Hepatocyte (in vitro differentiated cells): ENCODE results near the gene CCL1. TPM values are rescaled to one million over a fixed set of nuclear protein-coding genes. Genes with fewer than 3 reads are reported as not detected.

Source experiments
- DNase-seq: peaks from one replicate; pipeline ENCODE4 v3.0.0-alpha.2; 2016; ENCODE audit warnings: low spot score
- H2AFZ ChIP-seq: fragments of 200-600 bp; sonication (generic); 2 replicates; pipeline ENCODE4 v1.6.0; 2016; ENCODE audit warnings: antibody characterized with exemption, mild to moderate bottlenecking
- H3K27ac ChIP-seq: fragments of 200-600 bp; sonication (generic); 2 replicates; pipeline ENCODE4 v1.5.1; 2016; ENCODE audit warnings: mild to moderate bottlenecking
- H3K27me3 ChIP-seq: fragments of 200-600 bp; sonication (generic); 2 replicates; pipeline ENCODE4 v1.6.1; 2016
- H3K36me3 ChIP-seq: fragments of 200-600 bp; sonication (generic); replicated peaks from 2 replicates; pipeline ENCODE4 v1.5.1; 2016; ENCODE audit warnings: low read depth; ENCODE audit not compliant: insufficient read depth
- H3K4me1 ChIP-seq: fragments of 200-600 bp; sonication (generic); 2 replicates; pipeline ENCODE4 v1.5.1; 2016; ENCODE audit warnings: mild to moderate bottlenecking, moderate library complexity; ENCODE audit not compliant: insufficient read depth
- H3K4me2 ChIP-seq: fragments of 200-600 bp; sonication (generic); 2 replicates; pipeline ENCODE4 v1.6.0; 2016
- H3K4me3 ChIP-seq: fragments of 200-600 bp; sonication (generic); 2 replicates; pipeline ENCODE4 v1.5.1; 2016; ENCODE audit warnings: mild to moderate bottlenecking
- H3K79me2 ChIP-seq: fragments of 200-600 bp; sonication (generic); 2 replicates; pipeline ENCODE4 v1.6.0; 2017; ENCODE audit warnings: mild to moderate bottlenecking
- H3K9me2 ChIP-seq: fragments of 200-600 bp; sonication (generic); replicated peaks from 2 replicates; pipeline ENCODE4 v1.6.0; 2017; ENCODE audit warnings: mild to moderate bottlenecking; ENCODE audit not compliant: insufficient read depth
- H3K9me3 ChIP-seq: fragments of 200-600 bp; sonication (generic); 2 replicates; pipeline ENCODE4 v1.5.1; 2016; ENCODE audit warnings: low read depth, mild to moderate bottlenecking
- H4K20me1 ChIP-seq: fragments of 200-600 bp; sonication (generic); 2 replicates; pipeline ENCODE4 v1.6.0; 2016; ENCODE audit warnings: mild to moderate bottlenecking; ENCODE audit not compliant: insufficient read depth, poor library complexity, severe bottlenecking
- EZH2 ChIP-seq: fragments of 200-600 bp; sonication (generic); IDR thresholded peaks from 2 replicates; pipeline ENCODE4 v1.6.1; 2016; ENCODE audit warnings: antibody characterized with exemption, mild to moderate bottlenecking, borderline replicate concordance
- EZH2phosphoT487 ChIP-seq: fragments of 200-600 bp; sonication (generic); IDR thresholded peaks from one replicate; pipeline ENCODE4 v1.6.1; 2018; ENCODE audit warnings: antibody characterized with exemption, mild to moderate bottlenecking, low read depth, moderate library complexity; ENCODE audit not compliant: unreplicated experiment, severe bottlenecking
- WGBS: methylation state at CpG from one replicate; pipeline ENCODE4 v1.1.6; 2016; ENCODE audit warnings: low lambda C conversion rate; ENCODE audit errors: missing lambda C conversion rate; 5-methylcytosine and 5-hydroxymethylcytosine counted together
- polyA plus RNA-seq: library from polyadenylated mRNA; unstranded; fragments of >200 nt; fragmentation: Nextera tagmentation; extraction: Ambion mirVana; gene quantifications from 2 replicates; pipeline ENCODE4 v1.2.1, GENCODE V29; 2016
- total RNA-seq: library from RNA; depleted of rRNA; stranded (reverse); fragments of >200 nt; gene quantifications from 2 replicates; pipeline ENCODE4 v1.2.3, GENCODE V29; 2014
- TF ChIP-seq, protein P1 (sequence below): fragments of 200-600 bp; sonication (generic); IDR thresholded peaks from 2 replicates; pipeline ENCODE4 v1.5.1; 2016; ENCODE audit warnings: antibody characterized with exemption, mild to moderate bottlenecking; ENCODE audit not compliant: poor library complexity

The CCL1 gene
- total and polyA plus RNA-seq, 2 experiments from 2014 or later, result not detected

DNA sequence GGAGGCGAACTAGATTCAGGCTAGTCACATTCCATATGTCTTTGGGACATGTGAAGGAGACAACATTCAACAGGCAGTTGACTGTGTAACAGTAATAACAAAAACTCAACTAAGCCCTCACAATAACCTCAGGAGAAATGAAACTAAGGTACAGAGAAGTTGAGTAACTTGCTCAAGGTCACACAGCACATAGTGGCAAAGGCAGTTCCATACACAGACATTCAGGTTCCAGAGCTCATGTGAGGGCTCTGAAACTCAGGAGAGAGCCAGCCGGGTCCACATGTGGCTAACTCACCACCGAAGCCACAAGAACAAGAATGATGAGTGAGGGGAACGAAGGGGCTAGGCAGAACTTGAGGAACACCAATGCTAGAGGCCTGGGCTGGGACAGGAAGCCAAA is 46.3 kb upstream of the CCL1 start:
- Histone ChIP-seq H4K20me1 (no peaks in the 10 kb centered on the region), H2AFZ (no peak overlapping the region), H3K4me1 (no peaks in the 10 kb centered on the region), H3K4me3 (no peak overlapping the region), H3K27me3 (peaks cover 41% of the 10 kb centered on the region), H3K9me2 (no peaks in the 10 kb centered on the region), H3K79me2 (no peaks in the 10 kb centered on the region), H3K9me3 (no peaks in the 10 kb centered on the region), H3K27ac (no peak overlapping the region), H3K4me2 (no peak overlapping the region), H3K36me3 (no peaks in the 10 kb centered on the region)
- 78% methylated on average over 4 of the region's 4 CpGs for WGBS
- no peak for TF ChIP-seq EZH2phosphoT487
- no peak for TF ChIP-seq EZH2
- TF ChIP-seq, protein P1, sequence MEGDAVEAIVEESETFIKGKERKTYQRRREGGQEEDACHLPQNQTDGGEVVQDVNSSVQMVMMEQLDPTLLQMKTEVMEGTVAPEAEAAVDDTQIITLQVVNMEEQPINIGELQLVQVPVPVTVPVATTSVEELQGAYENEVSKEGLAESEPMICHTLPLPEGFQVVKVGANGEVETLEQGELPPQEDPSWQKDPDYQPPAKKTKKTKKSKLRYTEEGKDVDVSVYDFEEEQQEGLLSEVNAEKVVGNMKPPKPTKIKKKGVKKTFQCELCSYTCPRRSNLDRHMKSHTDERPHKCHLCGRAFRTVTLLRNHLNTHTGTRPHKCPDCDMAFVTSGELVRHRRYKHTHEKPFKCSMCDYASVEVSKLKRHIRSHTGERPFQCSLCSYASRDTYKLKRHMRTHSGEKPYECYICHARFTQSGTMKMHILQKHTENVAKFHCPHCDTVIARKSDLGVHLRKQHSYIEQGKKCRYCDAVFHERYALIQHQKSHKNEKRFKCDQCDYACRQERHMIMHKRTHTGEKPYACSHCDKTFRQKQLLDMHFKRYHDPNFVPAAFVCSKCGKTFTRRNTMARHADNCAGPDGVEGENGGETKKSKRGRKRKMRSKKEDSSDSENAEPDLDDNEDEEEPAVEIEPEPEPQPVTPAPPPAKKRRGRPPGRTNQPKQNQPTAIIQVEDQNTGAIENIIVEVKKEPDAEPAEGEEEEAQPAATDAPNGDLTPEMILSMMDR, result no peak
- no peak for DNase-seq

DNA sequence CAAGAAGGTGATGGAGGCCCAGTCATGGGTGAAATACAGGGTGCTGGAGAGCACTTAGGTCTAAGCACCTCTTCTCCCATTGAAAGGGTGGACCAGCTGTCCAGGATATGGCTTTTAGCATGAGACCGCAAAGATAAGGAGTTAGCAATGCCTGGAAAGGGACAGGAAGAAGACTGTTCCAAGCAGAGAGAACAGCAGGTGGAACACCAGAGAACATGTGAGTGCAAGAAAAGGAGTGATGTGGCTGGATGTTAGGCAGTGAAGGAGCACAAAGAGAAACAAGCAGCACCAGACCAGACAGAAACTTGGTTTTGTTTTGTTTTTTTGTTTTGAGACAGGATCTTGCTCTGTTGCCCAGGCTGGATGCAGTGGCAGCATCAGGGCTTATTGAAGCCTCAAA is 45.4 kb upstream of the CCL1 start:
- Histone ChIP-seq H3K27me3 (peaks cover 34% of the 10 kb centered on the region), H3K4me1 (no peaks in the 10 kb centered on the region)
- 95% methylated on average over 1 of the region's 1 CpG for WGBS

DNA sequence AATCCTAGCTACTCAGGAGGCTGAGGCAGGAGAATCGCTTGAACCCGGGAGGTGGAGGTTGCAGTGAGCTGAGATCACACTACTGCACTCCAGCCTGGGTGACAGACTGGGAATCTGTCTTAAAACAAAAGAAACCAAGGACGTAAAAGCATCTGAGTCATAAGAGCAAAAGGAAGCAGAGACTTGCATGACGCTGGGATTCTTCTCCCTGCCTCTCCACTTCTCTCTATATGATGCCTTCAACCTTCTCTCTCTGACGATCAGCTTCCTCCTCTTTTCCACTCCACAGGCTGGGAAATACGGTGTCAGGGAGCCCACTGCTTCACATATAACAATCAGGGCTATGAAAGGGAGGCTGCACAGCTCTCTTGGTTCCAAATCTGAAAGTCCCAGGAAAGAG is 43.2 kb upstream of the CCL1 start:
- Histone ChIP-seq H3K79me2 (no peaks in the 10 kb centered on the region), H4K20me1 (no peaks in the 10 kb centered on the region), H3K36me3 (no peaks in the 10 kb centered on the region), H3K4me2 (no peak overlapping the region), H3K27ac (no peak overlapping the region), H3K9me3 (no peaks in the 10 kb centered on the region), H2AFZ (no peak overlapping the region), H3K4me3 (no peak overlapping the region), H3K4me1 (no peaks in the 10 kb centered on the region), H3K27me3 (peaks cover 21% of the 10 kb centered on the region), H3K9me2 (no peaks in the 10 kb centered on the region)
- no peak for DNase-seq
- TF ChIP-seq EZH2phosphoT487, result no peak
- 92% methylated on average over 6 of the region's 6 CpGs for WGBS

More for the DNA sequence above, 45.4 kb upstream of the CCL1 start:
- DNase-seq, result no peak
- no peak overlapping the region for H3K4me2 ChIP-seq
- no peaks in the 10 kb centered on the region for H3K36me3 ChIP-seq
- no peak overlapping the region for H2AFZ ChIP-seq
- H4K20me1 ChIP-seq, result no peaks in the 10 kb centered on the region
- TF ChIP-seq, protein P1, result no peak
- TF ChIP-seq EZH2 (no peak), EZH2phosphoT487 (no peak)
- no peaks in the 10 kb centered on the region for H3K9me2 ChIP-seq
- H3K27ac ChIP-seq, result no peak overlapping the region
- H3K79me2 ChIP-seq, result no peaks in the 10 kb centered on the region
- no peak overlapping the region for H3K4me3 ChIP-seq
- H3K9me3 ChIP-seq, result no peaks in the 10 kb centered on the region

DNA sequence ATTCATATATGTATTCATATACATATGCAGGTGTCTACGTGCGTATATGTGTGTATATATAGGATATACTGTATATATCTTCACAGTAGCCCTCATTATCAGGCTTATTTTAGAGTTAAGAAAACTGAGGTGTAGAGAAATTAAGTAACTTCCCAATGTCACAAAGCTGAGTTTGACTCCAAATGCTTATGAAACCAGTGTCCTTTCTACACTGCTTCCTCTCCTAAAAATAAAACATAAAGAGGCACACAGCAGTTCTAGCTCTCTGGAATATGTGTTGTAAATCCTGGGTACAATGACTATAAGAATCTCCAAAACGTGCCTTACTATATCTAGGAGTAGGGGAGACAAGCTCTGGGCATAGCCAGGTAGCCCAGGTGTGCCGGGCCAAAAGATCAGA is 40.0 kb upstream of the CCL1 start:
- Histone ChIP-seq H3K9me3 (no peaks in the 10 kb centered on the region), H3K36me3 (no peaks in the 10 kb centered on the region), H3K27ac (no peak overlapping the region), H3K4me1 (no peaks in the 10 kb centered on the region), H3K79me2 (no peaks in the 10 kb centered on the region), H3K27me3 (peaks cover 4% of the 10 kb centered on the region), H2AFZ (no peak overlapping the region), H4K20me1 (no peaks in the 10 kb centered on the region), H3K4me2 (no peak overlapping the region), H3K9me2 (no peaks in the 10 kb centered on the region), H3K4me3 (no peak overlapping the region)
- no peak for TF ChIP-seq EZH2
- TF ChIP-seq, protein P1, result no peak
- TF ChIP-seq EZH2phosphoT487, result no peak
- 62% methylated on average over 4 of the region's 4 CpGs for WGBS
- DNase-seq, result no peak
